Trophoblast cell (in vitro differentiated cells and primary cell): ENCODE data around the gene TPCN1.

Experiments used
- DNase-seq, 2 donors: peaks; one replicate each; pipeline ENCODE4 v3.0.0-alpha.2; 2016
- H2AFZ ChIP-seq: 2 replicates; pipeline ENCODE4 v1.6.1; 2013; ENCODE audit warnings: low read length, moderate library complexity, mild to moderate bottlenecking; ENCODE audit not compliant: insufficient read depth, poor library complexity
- H2AK5ac ChIP-seq: 2 replicates; pipeline ENCODE4 v1.6.1; 2013; ENCODE audit warnings: mild to moderate bottlenecking, low read length
- H2BK120ac ChIP-seq: 2 replicates; pipeline ENCODE4 v1.6.1; 2013; ENCODE audit warnings: low read length, mild to moderate bottlenecking, moderate library complexity; ENCODE audit not compliant: insufficient read depth, poor library complexity
- H2BK12ac ChIP-seq: 2 replicates; pipeline ENCODE4 v1.6.1; 2013; ENCODE audit warnings: mild to moderate bottlenecking, low read length, moderate library complexity
- H2BK5ac ChIP-seq: 2 replicates; pipeline ENCODE4 v1.6.1; 2013; ENCODE audit warnings: low read length, low read depth, moderate library complexity, mild to moderate bottlenecking; ENCODE audit not compliant: poor library complexity
- H3K14ac ChIP-seq: 2 replicates; pipeline ENCODE4 v1.6.1; 2013; ENCODE audit warnings: mild to moderate bottlenecking, low read length
- H3K18ac ChIP-seq: 2 replicates; pipeline ENCODE4 v1.6.1; 2013; ENCODE audit warnings: mild to moderate bottlenecking, low read length
- H3K23ac ChIP-seq: 2 replicates; pipeline ENCODE4 v1.6.1; 2013; ENCODE audit warnings: low read length
- H3K27ac ChIP-seq: 2 replicates; pipeline ENCODE4 v1.5.1; 2013; ENCODE audit warnings: low read depth, mild to moderate bottlenecking, inconsistent platforms, low read length, moderate library complexity
- H3K27me3 ChIP-seq: 2 replicates; pipeline ENCODE4 v1.6.1; 2013; ENCODE audit warnings: inconsistent platforms, mild to moderate bottlenecking, low read length, moderate library complexity; ENCODE audit not compliant: insufficient read depth
- H3K36me3 ChIP-seq, 2 experiments: 1 replicate in 1 of 2; 2 replicates in 1 of 2; pipeline ENCODE4 v1.6.1; 2013; ENCODE audit warnings: low read length in 2 of 2, mild to moderate bottlenecking in 2 of 2, moderate library complexity in 1 of 2; ENCODE audit not compliant: insufficient read depth in 2 of 2, control insufficient read depth in 1 of 2
- H3K4ac ChIP-seq: 2 replicates; pipeline ENCODE4 v1.6.1; 2013; ENCODE audit warnings: low read depth, mild to moderate bottlenecking, low read length, moderate library complexity
- H3K4me1 ChIP-seq, 2 experiments: 1 replicate in 1 of 2; 2 replicates in 1 of 2; pipeline ENCODE4 v1.6.1; 2013; ENCODE audit warnings: low read length in 2 of 2, mild to moderate bottlenecking in 2 of 2, moderate library complexity in 1 of 2; ENCODE audit not compliant: insufficient read depth in 2 of 2, control insufficient read depth in 1 of 2
- H3K4me2 ChIP-seq: 2 replicates; pipeline ENCODE4 v1.6.1; 2013; ENCODE audit warnings: inconsistent platforms, mild to moderate bottlenecking, low read length, moderate library complexity
- H3K4me3 ChIP-seq: 2 replicates; pipeline ENCODE4 v1.5.1; 2013; ENCODE audit warnings: mild to moderate bottlenecking, low read depth, low read length, inconsistent platforms
- H3K79me1 ChIP-seq: one replicate; pipeline ENCODE4 v1.6.1; 2013; ENCODE audit warnings: low read length
- H3K79me2 ChIP-seq: 2 replicates; pipeline ENCODE4 v1.6.1; 2013; ENCODE audit warnings: low read length, mild to moderate bottlenecking; ENCODE audit not compliant: control insufficient read depth, insufficient read depth, poor library complexity
- H3K9ac ChIP-seq: 2 replicates; pipeline ENCODE4 v1.6.1; 2013; ENCODE audit warnings: mild to moderate bottlenecking, low read length
- H3K9me3 ChIP-seq: 2 replicates; pipeline ENCODE4 v1.6.1; 2013; ENCODE audit warnings: low read depth, mild to moderate bottlenecking, control low read depth, inconsistent platforms, low read length; ENCODE audit not compliant: insufficient read depth
- H4K12ac ChIP-seq: 2 replicates; pipeline ENCODE4 v1.6.1; 2013; ENCODE audit warnings: low read depth, mild to moderate bottlenecking, low read length, moderate library complexity
- H4K8ac ChIP-seq: 2 replicates; pipeline ENCODE4 v1.6.1; 2013; ENCODE audit warnings: low read depth, mild to moderate bottlenecking, low read length, moderate library complexity
- H4K91ac ChIP-seq: one replicate; pipeline ENCODE4 v1.6.1; 2013; ENCODE audit warnings: low read depth, mild to moderate bottlenecking, low read length, moderate library complexity
- WGBS: extraction: QIAGEN DNeasy Blood & Tissue Kit; methylation state at CpG from one replicate; pipeline ENCODE4 v1.1.7; 2013; ENCODE audit warnings: missing lambda C conversion rate; ENCODE audit not compliant: insufficient read length, insufficient coverage; ENCODE audit errors: extremely low coverage; 5-methylcytosine and 5-hydroxymethylcytosine counted together

TPCN1 gene

GRCh38 chr12:113242026-113242418 is 20.8 kb downstream of the TPCN1 start:
- no CpG with 5 or more reads among the region's 11 CpGs for WGBS
- no peaks in the 10 kb centered on the region for H3K9me3 ChIP-seq
- no peak for DNase-seq

GRCh38 chr12:113242560-113242959 is 21.3 kb downstream of the TPCN1 start:
- Histone ChIP-seq H3K4ac (no peak overlapping the region), H2BK12ac (peak overlapping the region; percentile 81), H2AK5ac (peak overlapping the region; percentile 71), H4K8ac (peak overlapping the region; percentile 31), H4K12ac (no peak overlapping the region), H2BK5ac (no peak overlapping the region), H3K27me3 (no peaks in the 10 kb centered on the region), H3K4me1 (peaks cover 37 to 40% of the 10 kb centered on the region in 2 experiments), H3K14ac (peak overlapping the region; percentile 30), H2AFZ (no peak overlapping the region), H3K23ac (no peak overlapping the region), H3K79me1 (peaks cover 44% of the 10 kb centered on the region), H3K4me3 (no peak overlapping the region), H3K9ac (no peak overlapping the region), H3K36me3 (peaks cover 0 to 6% of the 10 kb centered on the region in 2 experiments), H4K91ac (peak overlapping the region; percentile 71), H3K18ac (no peak overlapping the region), H2BK120ac (peak overlapping the region; percentile 55), H3K9me3 (no peaks in the 10 kb centered on the region), H3K4me2 (no peak overlapping the region), H3K27ac (no peak overlapping the region), H3K79me2 (peaks cover 9% of the 10 kb centered on the region)
- DNase-seq, result no peak
- no CpG with 5 or more reads among the region's 8 CpGs for WGBS

More at GRCh38 chr12:113242026-113242418, 20.8 kb downstream of the TPCN1 start:
- Histone ChIP-seq H2BK5ac (peak overlapping the region; percentile 13), H2BK120ac (peak overlapping the region; percentile 55), H3K79me1 (peaks cover 39% of the 10 kb centered on the region), H2BK12ac (peak overlapping the region; percentile 81), H3K79me2 (peaks cover 5% of the 10 kb centered on the region), H4K91ac (peak overlapping the region; percentile 71), H3K14ac (peak overlapping the region; percentile 30), H3K4me3 (no peak overlapping the region), H3K23ac (no peak overlapping the region), H3K4me1 (peaks cover 32 to 35% of the 10 kb centered on the region in 2 experiments), H3K4ac (peak overlapping the region; percentile 13), H3K9ac (no peak overlapping the region), H3K4me2 (no peak overlapping the region), H4K8ac (peak overlapping the region; percentile 49), H3K36me3 (peaks cover 0 to 2% of the 10 kb centered on the region in 2 experiments), H2AK5ac (peak overlapping the region; percentile 11), H4K12ac (no peak overlapping the region), H2AFZ (no peak overlapping the region), H3K27me3 (no peaks in the 10 kb centered on the region), H3K27ac (peak overlapping the region; percentile 65), H3K18ac (peak overlapping the region; percentile 22)

- Histone ChIP-seq H3K79me2 (peaks cover 10% of the 10 kb centered on the region), H3K9me3 (no peaks in the 10 kb centered on the region), H4K12ac (peak overlapping the region; percentile 12), H3K18ac (peak overlapping the region; percentile 34), H3K36me3 (peaks cover 0 to 6% of the 10 kb centered on the region in 2 experiments), H3K4me2 (no peak overlapping the region), H3K27ac (no peak overlapping the region), H2AFZ (peak overlapping the region; percentile 32), H3K79me1 (peaks cover 48% of the 10 kb centered on the region), H2BK5ac (peak overlapping the region; percentile 9), H3K4me3 (no peak overlapping the region), H3K4me1 (peaks cover 43 to 50% of the 10 kb centered on the region in 2 experiments), H3K4ac (peak overlapping the region; percentile 55), H2AK5ac (peak overlapping the region; percentile 81), H4K8ac (peak overlapping the region; percentile 22), H3K27me3 (no peaks in the 10 kb centered on the region), H3K14ac (peak overlapping the region; percentile 47), H4K91ac (peak overlapping the region; percentile 83), H3K9ac (no peak overlapping the region), H2BK12ac (peak overlapping the region; percentile 81), H3K23ac (no peak overlapping the region), H2BK120ac (peak overlapping the region; percentile 41)
- DNase-seq, result no peak
- WGBS, result no CpG with 5 or more reads among the region's 5 CpGs
These were observed 22.8 kb downstream of the TPCN1 start for GRCh38 chr12:113244047-113244460.

- Histone ChIP-seq H3K9ac (no peak overlapping the region), H3K79me2 (peaks cover 10% of the 10 kb centered on the region), H2AFZ (no peak overlapping the region), H3K27ac (peak overlapping the region; percentile 63), H3K36me3 (peaks cover 2 to 8% of the 10 kb centered on the region in 2 experiments), H3K14ac (peak overlapping the region; percentile 64), H3K18ac (peak overlapping the region; percentile 59), H2BK5ac (peak overlapping the region; percentile 38), H3K79me1 (peaks cover 47% of the 10 kb centered on the region), H4K91ac (peak overlapping the region; percentile 83), H3K4me1 (peaks cover 40 to 50% of the 10 kb centered on the region in 2 experiments), H3K9me3 (no peaks in the 10 kb centered on the region), H2AK5ac (peak overlapping the region; percentile 84), H4K12ac (no peak overlapping the region), H3K4me2 (no peak overlapping the region), H2BK12ac (peak overlapping the region; percentile 81), H3K4ac (peak overlapping the region; percentile 17), H2BK120ac (peak overlapping the region; percentile 57), H3K23ac (no peak overlapping the region), H3K27me3 (no peaks in the 10 kb centered on the region), H3K4me3 (no peak overlapping the region), H4K8ac (peak overlapping the region; percentile 40)
- no peak for DNase-seq
- WGBS, result no CpG with 5 or more reads among the region's 16 CpGs
These were observed 23.3 kb downstream of the TPCN1 start for GRCh38 chr12:113244478-113244958.
